Skeletal muscle cell (primary cell): ENCODE results near the gene COA7.
"Not testable (repeated sequence)": the region's sequence is repeated elsewhere in the genome, so short reads cannot be mapped to it uniquely, and the experiment has no call there.

Source experiments
- DNase-seq: peaks from one replicate; pipeline ENCODE4 v3.0.0-alpha.2; 2010; ENCODE audit warnings: low read depth
- H3K4me3 ChIP-seq: 2 replicates; pipeline ENCODE4 v1.5.1; 2011; ENCODE audit warnings: low read depth, mild to moderate bottlenecking, control low read depth, low read length, moderate library complexity

COA7 gene

GRCh38 chr1:52697795-52698674, at the start of gene COA7:
Gene COA7 (minus strand): TSS chr1:52698347. CDS start chr1:52698326, 21 bp downstream.
- no peak for DNase-seq
- H3K4me3 ChIP-seq = peak within 1 kb of the TSS; percentile 74

DNA sequence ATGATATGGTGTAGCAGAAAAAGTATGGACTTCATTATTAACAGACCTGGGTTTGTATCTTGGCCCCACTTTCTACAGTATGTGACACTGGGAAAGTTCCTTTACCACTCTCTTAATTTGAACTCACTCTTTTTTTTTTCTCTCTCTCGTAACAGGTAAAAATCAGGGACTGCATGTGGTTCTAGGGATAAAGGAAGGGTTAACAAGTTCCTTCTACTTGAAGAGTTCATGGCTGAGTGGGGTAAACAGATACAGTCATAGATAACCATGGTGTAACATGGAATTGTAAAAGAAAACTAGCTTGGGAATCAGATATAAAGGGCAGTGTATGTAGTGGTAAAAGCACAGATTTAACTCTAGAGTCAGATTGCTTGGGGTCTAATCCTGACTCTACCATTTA, 49.3 kb upstream of the COA7 start:
- no peak overlapping the region for H3K4me3 ChIP-seq
- DNase-seq = no peak

GRCh38 chr1:52746189-52746588, 48.0 kb upstream of the COA7 start:
- no peak for DNase-seq
- H3K4me3 ChIP-seq = no peak overlapping the region

GRCh38 chr1:52741259-52741658, 43.1 kb upstream of the COA7 start:
- DNase-seq = no peak
- H3K4me3 ChIP-seq = no peak overlapping the region

DNA sequence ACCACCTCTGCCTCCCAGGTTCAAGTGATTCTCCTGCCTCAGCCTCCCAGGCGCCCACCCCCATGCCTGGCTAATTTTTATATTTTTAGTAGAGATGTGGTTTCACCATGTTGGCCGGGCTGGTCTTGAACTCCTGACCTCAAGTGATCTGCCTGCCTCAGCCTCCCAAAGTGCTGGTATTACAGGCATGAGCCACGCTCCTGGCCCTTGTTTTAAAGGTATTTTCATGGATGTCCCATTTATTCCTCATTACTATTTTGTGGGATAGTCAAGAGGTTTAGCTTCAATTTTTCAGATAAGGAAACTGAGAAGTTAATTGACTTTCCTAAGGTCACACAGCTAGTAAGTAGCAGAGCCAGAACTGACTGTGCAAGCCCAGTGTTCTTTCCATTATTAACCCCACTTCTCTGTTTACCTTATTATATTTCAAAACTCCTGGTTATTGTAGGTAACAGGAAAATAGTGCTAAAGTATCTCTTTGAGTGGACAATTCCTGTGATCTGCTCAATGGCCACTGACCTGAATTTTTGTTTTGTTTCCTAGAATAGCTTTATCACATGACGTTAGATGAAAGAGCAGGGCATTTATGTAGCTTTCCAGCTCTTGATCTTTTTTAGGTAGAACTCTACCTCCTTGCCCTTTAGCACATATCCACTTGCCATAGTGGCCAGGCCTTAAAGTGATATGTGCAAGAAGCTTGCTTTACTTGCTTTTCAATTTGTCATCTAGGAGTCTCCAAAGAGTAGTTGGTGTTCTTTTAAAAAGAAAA, 41.7 kb upstream of the COA7 start:
- DNase-seq = no peak
- H3K4me3 ChIP-seq = no peak overlapping the region

GRCh38 chr1:52738893-52739292, 40.7 kb upstream of the COA7 start:
- DNase-seq = no peak
- H3K4me3 ChIP-seq = no peak overlapping the region

DNA sequence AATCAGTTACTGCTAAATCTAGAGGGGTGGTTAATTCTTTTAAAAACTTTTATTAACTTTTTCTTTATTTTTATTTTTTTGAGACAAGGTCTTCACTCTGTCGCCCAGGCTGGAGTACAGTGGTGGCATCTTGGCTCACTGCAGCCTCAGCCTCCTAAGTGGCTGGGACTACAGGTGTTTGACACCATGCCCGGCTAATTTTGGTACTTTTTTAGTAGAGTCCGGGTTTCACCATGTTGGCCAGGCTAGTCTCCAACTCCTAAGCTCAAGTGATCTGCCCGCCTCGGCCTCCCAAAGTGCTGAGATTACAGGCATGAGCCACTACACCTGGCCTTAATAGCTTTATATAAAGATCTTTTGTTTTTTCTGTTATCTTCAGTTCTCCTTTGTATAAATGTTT, 40.0 kb upstream of the COA7 start:
- no peak overlapping the region for H3K4me3 ChIP-seq
- no peak for DNase-seq

GRCh38 chr1:52735371-52735770, 37.2 kb upstream of the COA7 start:
- H3K4me3 ChIP-seq, DNase-seq: not testable (repeated sequence)

DNA sequence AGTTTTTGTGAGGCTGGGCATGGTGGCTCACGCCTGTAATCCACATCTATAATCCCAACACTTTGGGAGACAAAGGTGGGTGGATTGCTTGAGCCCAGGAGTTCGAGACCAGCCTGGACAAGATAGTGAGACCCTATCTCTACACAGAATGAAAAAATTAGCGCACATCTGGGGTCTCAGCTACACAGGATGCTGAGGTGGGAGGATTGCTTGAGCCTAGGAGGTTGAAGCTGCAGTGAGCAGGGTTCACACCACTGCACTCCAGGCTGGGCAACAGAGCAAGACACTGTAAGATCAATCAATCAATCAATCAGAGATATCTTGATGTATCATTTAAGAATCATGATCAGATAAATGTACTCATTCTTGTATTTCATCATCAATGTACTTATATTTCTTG, 35.2 kb upstream of the COA7 start:
- no peak for DNase-seq
- no peak overlapping the region for H3K4me3 ChIP-seq

GRCh38 chr1:52727956-52728656, 30.0 kb upstream of the COA7 start:
- no peak for DNase-seq
- H3K4me3 ChIP-seq = no peak overlapping the region

GRCh38 chr1:52727114-52727586, 29.0 kb upstream of the COA7 start:
- no peak for DNase-seq

GRCh38 chr1:52726265-52727113, 28.3 kb upstream of the COA7 start, which contains the start of gene ZYG11B:
Gene ZYG11B (plus strand): TSS chr1:52726453. CDS start chr1:52726654, 201 bp downstream.
- peak within 1 kb of the TSS; percentile 94 for H3K4me3 ChIP-seq
- DNase-seq = peak; percentile 47

More at GRCh38 chr1:52727114-52727586, 29.0 kb upstream of the COA7 start:
- H3K4me3 ChIP-seq = peak overlapping the region; percentile 94

DNA sequence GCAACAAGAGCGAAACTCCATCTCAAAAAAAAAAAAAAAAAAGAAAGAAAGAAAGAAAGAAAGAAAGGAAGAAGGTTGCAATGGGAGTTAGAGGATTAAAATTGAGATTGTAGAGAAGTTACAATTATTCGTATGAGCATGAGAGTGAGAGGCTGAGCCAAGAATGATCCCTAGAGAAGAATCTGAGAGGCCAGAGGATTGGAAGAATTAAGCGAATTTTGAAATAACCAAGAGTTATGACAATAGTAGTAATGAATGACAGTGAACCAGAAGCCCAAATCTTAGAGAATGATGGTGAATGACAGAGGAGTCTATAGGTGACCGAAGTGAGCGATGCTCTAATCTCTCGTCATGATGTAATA, 27.7 kb upstream of the COA7 start:
- peak overlapping the region; percentile 94 for H3K4me3 ChIP-seq
- DNase-seq = no peak

DNA sequence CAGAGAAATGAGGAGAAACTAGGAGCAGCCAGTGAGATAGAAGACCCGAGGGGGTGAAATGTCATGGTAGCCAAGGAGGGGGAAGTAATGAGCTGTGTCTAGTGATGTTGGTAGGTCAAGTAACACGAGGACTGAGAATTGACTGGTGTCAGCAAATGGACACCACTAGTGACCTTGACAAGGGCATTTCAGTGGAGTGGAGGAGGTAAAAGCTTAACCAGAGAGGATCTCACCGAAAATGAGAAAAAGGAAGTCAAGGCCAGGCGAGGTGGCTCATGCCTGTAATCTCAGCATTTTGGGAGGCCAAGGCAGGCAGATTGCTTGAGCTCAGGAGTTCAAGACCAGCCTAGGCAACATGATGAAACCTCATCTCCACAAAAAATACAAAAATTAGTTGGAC, 25.1 kb upstream of the COA7 start:
- no peak for DNase-seq
- no peak overlapping the region for H3K4me3 ChIP-seq

DNA sequence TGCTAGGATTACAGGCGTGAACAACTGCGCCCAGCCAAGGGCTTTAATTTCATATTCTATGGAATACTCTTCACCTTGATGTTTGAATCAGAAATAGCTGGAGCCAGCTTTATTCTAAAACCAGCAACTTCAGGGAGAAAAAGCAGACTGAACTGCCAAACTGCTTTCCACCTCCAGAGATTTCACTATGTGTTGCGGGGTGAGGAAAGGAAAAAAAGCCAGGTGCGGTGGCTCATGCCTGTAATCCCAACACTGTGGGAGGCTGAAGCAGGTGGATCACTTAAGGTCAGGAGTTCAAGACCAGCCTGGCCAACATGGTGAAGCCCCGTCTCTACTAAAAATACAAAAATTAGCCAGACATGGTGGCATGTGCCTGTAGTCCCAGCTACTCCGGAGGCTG, 17.1 kb upstream of the COA7 start:
- not testable (repeated sequence) for H3K4me3 ChIP-seq, DNase-seq

- H3K4me3 ChIP-seq = no peak overlapping the region
- DNase-seq = no peak
These were observed 15.4 kb upstream of the COA7 start for GRCh38 chr1:52713590-52713989.

DNA sequence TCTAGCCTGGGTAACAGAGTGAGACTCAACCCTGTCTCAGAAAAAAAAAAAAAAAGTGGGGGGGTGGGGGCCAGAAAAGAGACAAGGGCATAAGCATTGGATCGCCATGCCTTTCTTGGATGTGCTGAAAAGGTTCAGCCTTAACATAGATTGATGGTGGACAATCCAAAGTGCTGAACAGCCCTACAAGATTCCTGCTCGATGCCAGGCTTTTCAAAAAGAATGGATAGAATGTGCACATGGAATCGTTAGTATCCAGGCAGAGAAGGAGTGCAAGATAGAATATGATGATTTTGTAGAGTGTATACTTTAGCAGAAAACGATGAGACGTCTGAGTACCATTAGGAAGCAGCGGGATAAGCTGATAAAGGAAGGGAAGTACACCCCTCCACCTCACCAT, 10.9 kb upstream of the COA7 start:
- DNase-seq = no peak
- H3K4me3 ChIP-seq = no peak overlapping the region

DNA sequence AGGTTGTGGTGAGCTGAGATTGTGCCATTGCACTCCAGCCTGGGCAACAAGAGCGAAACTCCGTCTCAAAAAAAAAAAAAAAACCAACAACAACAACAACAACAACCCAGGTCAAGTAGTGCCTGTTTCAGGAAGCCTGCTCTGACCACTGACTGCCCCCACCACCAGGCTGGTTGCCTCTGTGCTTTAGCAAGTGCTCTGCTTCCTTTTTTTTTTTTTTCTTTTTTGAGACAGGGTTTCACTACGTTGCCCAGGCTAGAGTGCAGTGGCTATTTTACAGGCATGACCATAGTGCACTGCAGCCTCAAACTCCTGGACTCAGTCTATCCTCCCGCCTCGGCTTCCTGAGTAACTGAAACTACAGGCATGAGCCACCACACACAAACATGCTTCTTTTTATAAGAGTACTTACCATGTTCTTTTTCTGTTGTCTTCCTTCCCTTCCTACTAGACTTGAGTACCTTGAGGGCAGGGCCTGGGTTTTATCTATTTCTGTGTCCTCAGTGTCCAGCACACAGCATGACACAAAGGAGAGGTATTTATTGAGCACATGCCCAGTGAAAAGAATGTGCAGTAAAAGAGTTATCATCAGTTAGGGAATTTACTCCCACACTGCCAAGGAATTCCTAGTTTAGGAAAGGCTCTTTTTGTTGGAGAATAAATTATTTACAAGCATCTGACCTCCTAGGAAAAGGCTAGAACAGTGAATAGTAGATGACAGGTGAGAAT, 9.9 kb upstream of the COA7 start:
- no peak for DNase-seq
- H3K4me3 ChIP-seq = no peak overlapping the region
